ENCODE results near the gene IPO8.
"Not testable (repeated sequence)": the region's sequence is repeated elsewhere in the genome, so short reads cannot be mapped to it uniquely, and the experiment has no call there.

The IPO8 gene

GRCh38 chr12:30603129-30603528, 92.5 kb downstream of the IPO8 start:
- no peak for DNase-seq

DNA sequence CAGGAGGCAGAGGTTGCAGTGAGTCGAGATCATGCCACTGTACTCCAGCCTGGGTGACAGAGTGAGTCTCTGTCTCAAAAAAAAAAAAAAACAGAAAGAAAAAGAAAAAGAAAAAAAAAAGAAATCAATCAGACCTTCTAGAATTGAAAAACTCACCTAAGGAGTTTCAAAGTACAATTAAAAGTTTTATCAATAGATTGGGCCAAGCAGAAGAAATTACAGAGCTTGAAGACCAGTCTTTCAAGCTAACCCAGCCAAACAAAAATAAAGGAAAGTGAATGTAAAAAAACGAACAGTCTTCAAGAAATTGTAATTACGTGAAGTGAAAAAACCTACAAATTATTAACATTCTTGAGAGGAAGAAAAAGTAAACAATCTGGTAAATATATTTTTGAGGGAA, 93.0 kb downstream of the IPO8 start:
- no peak for DNase-seq

DNA sequence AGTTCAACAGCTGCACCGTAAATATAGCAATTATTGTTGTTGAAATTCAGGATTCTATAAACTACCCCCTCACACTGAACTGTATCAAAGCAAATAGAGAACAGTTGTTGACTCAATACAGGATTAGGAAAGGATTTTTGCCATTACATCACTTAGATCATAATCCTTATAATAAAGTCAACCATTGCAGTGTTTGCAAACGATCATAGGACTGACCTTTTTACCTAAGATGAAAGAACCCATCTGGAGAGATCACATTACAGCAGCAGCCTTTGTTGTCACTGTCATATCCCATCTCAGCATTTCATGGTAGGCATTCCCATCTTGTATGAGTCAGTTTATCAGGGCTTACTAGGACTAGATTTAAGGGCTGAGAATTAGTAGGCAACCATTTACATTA, 96.1 kb downstream of the IPO8 start:
- no peak for DNase-seq

GRCh38 chr12:30598889-30599288, 96.8 kb downstream of the IPO8 start:
- DNase-seq: no peak

DNA sequence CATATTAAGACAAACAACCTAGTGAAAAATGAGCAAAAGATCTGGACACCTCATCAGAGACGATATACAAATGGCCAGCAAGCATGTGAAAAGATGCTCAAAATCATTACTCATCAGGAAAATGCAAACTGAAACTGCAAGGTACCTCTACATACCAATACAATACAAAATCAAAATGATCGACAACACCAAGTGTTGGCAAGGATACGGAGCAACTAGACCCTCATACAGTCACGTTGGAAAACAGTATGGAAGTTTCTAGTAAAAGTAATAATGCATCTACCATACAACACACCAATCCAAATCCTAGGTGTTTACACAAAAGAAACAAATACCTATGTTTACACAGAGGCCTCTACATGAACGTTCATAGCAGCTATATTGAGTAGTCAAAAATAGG, 99.9 kb downstream of the IPO8 start:
- no peak for DNase-seq

DNA sequence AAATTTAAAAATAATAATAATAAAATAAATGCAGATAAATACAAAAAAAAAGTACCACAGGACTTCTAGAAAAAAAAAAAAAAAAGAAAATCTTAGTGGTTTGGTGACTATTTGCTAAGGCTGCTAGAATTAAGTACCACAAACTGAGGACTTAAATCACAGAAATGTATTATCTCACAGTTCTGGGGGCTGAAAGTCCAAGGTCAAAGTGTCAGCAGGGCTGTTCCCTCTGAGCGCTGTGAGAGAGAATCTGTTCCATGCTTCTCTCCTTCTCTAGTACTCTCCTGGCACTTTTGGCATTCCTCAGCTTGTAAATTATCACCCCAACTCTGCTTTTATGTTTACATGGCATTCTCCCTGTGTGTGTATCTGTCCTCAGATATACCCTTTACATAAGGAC, 101.2 kb downstream of the IPO8 start:
- no peak for DNase-seq

- DNase-seq: not testable (repeated sequence)
Observed at GRCh38 chr12:30588572-30588971, 107.1 kb downstream of the IPO8 start.

DNA sequence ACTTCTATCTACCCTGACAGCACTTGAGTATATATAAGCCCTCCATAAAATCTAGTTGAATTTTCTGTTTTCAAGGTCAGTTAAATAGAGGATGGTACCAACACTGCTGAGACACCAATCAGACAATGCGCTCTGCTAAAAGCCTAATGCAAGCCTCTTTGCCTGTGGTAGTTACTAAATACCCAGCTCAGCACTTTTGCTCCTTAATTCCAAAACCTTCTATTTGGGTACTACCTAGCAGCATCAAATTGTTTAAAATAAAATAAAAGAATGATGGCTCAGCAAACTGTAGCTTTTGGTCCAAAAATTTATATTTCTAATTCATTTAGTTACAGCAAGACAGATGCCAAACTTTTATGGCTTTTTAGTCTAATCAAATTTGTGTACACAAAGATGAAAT, 107.9 kb downstream of the IPO8 start:
- no peak for DNase-seq

DNA sequence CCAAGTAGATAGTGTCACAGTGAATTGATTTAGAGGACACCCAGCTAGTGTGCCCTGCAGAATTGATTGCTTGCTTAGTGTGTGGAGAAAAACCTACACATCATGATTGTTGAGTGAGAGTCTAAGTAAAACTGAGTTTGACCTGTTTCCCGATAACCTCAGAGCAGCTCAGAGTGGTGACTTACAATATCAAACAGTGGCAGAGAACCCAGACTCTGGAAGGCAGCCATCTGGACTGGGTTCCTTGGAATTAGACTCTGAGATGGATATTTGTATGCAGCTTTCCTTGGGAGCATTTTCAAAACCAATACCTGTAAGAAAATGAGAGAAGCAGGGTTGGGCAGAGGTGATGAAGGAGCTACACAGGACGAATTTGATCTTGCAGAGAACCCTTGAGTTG, 109.8 kb downstream of the IPO8 start:
- DNase-seq: no peak

DNA sequence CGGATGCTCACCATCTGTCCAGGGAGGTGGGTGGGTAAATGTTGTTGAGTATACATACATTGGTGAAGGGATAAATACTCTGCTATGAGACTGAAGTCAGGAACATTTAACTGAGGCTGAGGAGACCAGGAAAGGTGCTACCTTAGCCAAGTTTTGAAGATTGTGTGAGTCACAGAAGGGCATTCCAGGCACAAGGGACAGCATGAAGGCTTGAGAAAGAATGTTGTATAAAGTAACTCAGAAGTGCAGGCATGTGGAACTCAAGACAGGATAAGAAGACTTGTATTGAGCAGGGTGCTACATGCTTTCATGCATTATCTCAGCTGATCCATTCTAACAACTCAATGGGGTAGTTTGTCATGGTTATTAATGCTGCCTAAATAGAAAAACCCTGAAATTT, 112.7 kb downstream of the IPO8 start:
- DNase-seq: no peak

DNA sequence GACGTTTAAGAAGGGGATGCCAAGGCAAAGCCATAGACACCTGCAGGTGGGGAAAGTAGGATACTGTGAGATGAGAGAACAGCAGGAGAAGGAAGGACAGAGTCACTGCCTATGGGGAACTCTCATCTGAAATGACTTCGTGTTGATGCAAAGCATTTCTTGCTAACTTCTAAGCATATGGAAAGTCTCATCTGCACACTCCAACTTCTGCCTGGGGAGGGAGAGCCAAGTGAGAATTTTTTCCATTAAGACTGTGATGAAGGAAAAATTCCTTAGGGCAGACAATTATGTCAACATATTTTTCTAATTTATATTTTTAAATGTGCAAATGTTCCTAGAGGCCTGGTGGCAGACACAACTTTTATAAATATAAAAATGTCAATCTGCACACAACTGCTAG, 115.3 kb downstream of the IPO8 start:
- DNase-seq: no peak

Measured in T-helper 9 cell (primary cell).